HepG2 (cell line): ENCODE measurements around the gene SKP2. TPM values are rescaled to one million over a fixed set of nuclear protein-coding genes. Genes with fewer than 3 reads are reported as not detected.

Source experiments
- ATAC-seq: fragments of 200-7000 bp; cut with Tn5 transposase; 3 replicates; pipeline ENCODE4 v1.9.1; 2020; ENCODE audit warnings: mild to moderate bottlenecking, moderate library complexity
- BruUV-seq: library from RNA; stranded (reverse); fragments of 400-500 nt; replicated peaks from 2 replicates; lab custom pipeline; 2021; lab: Mats Ljungman, UMichigan
- CTCF ChIA-PET: fragments of 300-600 bp; formaldehyde crosslinking; extraction: SDS; loops from one replicate; lab custom pipeline; 2021; ENCODE audit warnings: low total read pairs, inconsistent platforms, low intra/inter-chr PET ratio; lab: Yijun Ruan, JAX
- POLR2A ChIA-PET: fragments of 350-600 bp; sonication (Branson Sonifier 250); formaldehyde crosslinking; loops from one replicate; lab custom pipeline; 2020; ENCODE audit warnings: antibody characterized with exemption, inconsistent platforms; lab: Yijun Ruan, JAX
- DNase-seq: peaks from one replicate; pipeline ENCODE4 v3.0.0-alpha.2; 2015; ENCODE audit warnings: low spot score
- FAIRE-seq: peaks from 3 replicates; lab custom pipeline; 2011; peaks lifted over from hg19 to GRCh38; lab: Jason Lieb, UNC
- H2AFZ ChIP-seq: one replicate; pipeline ENCODE4 v1.6.1; 2011; ENCODE audit warnings: low read length, inconsistent platforms
- H3K27ac ChIP-seq: fragments of 300-600 bp; 3 replicates; pipeline ENCODE4 v1.8.0; 2011; ENCODE audit warnings: mixed run types, mild to moderate bottlenecking, mixed read lengths, low read length, inconsistent platforms; ENCODE audit not compliant: insufficient read depth; ENCODE audit errors: extremely low read length
- H3K27me3 ChIP-seq, 2 experiments: fragments of 200-600 bp in 1 of 2; 2 replicates in 1 of 2; 3 replicates in 1 of 2; pipeline versions ENCODE4 v1.6.0 to v1.8.0; 2011; ENCODE audit warnings: low read length in 2 of 2, mild to moderate bottlenecking in 2 of 2, moderate library complexity in 2 of 2, inconsistent platforms in 1 of 2; ENCODE audit not compliant: insufficient read depth in 2 of 2, control insufficient read depth in 1 of 2
- H3K36me3 ChIP-seq, 2 experiments: fragments of 200-600 bp in 1 of 2; replicated peaks in 1 of 2; 2 replicates in 1 of 2; 3 replicates in 1 of 2; pipeline versions ENCODE4 v1.5.1 to v1.8.0; 2011; ENCODE audit warnings: low read length in 2 of 2, inconsistent platforms in 1 of 2; ENCODE audit not compliant: insufficient read depth in 2 of 2, control insufficient read depth in 1 of 2
- H3K4me1 ChIP-seq: 2 replicates; pipeline ENCODE4 v1.5.1; 2012; ENCODE audit warnings: low read length, inconsistent platforms; ENCODE audit not compliant: insufficient read depth
- H3K4me2 ChIP-seq: 2 replicates; pipeline ENCODE4 v1.6.0; 2011; ENCODE audit warnings: low read depth, low read length, inconsistent platforms
- H3K4me3 ChIP-seq, 3 experiments: fragments of 200-600 bp in 1 of 3; sonication (generic), shearing (Covaris generic) in 1 of 3; replicated peaks in 1 of 3; 2 replicates each; pipeline ENCODE4 v1.5.1; 2011 to 2016; ENCODE audit warnings: low read length in 3 of 3, inconsistent platforms in 2 of 3, low read depth in 2 of 3, mild to moderate bottlenecking in 2 of 3, control low read depth in 1 of 3, mixed read lengths in 1 of 3; ENCODE audit not compliant: insufficient read depth in 1 of 3
- H3K79me2 ChIP-seq: one replicate; pipeline ENCODE4 v1.6.1; 2011; ENCODE audit warnings: low read length, inconsistent platforms; ENCODE audit not compliant: insufficient read depth
- H3K9ac ChIP-seq: 2 replicates; pipeline ENCODE4 v1.6.0; 2011; ENCODE audit warnings: mild to moderate bottlenecking, low read depth, low read length, inconsistent platforms; ENCODE audit not compliant: insufficient read depth
- H3K9me3 ChIP-seq: 2 replicates; pipeline ENCODE4 v1.5.1; 2012; ENCODE audit warnings: mild to moderate bottlenecking, low read length
- H4K20me1 ChIP-seq: 2 replicates; pipeline ENCODE4 v1.6.0; 2011; ENCODE audit warnings: inconsistent platforms, mild to moderate bottlenecking, low read length, moderate library complexity; ENCODE audit not compliant: insufficient read depth
- MAFF ChIP-seq: IDR thresholded peaks from 2 replicates; pipeline ENCODE4 v1.6.1; 2011; ENCODE audit warnings: low read depth, low read length, improper control_type of control experiment
- MAFK ChIP-seq, 2 experiments: IDR thresholded peaks in 1 of 2; conservative IDR thresholded peaks in 1 of 2; 2 replicates each; pipeline ENCODE4 v1.6.1; 2011; ENCODE audit warnings: improper control_type of control experiment in 2 of 2, low read length in 2 of 2
- WGBS: methylation state at CpG from one replicate; pipeline ENCODE4 v1.1.6; 2017; ENCODE audit warnings: low lambda C conversion rate; 5-methylcytosine and 5-hydroxymethylcytosine counted together
- in situ Hi-C: cut with HindIII; loops from 2 replicates; pipeline ENCODE4 v1.10.0; 2017; ENCODE audit warnings: low pct_unique_long_range_greater_than_20kb; ENCODE audit not compliant: extremely low pct_ligation_motif_present
- intact Hi-C: fragments of 100-400 bp; cut with micrococcal nuclease; formaldehyde crosslinking; loops from one replicate; pipeline ENCODE4 v1.10.0; 2022; ENCODE audit not compliant: unreplicated experiment
- polyA plus RNA-seq, 8 experiments: library from polyadenylated mRNA; depleted of rRNA in 3 of 8; stranded (reverse) in 7 of 8; unstranded in 1 of 8; fragments of >200 nt; fragmentation: Illumina TruSeq in 4 of 8; extraction: Trizol in 4 of 8; gene quantifications; 2 replicates each; pipeline versions ENCODE4 v1.2.1 to v1.2.3, GENCODE V29; 2011 to 2016; ENCODE audit warnings: low read depth in 4 of 8, missing spikeins in 1 of 8, mixed read lengths in 1 of 8; ENCODE audit not compliant: insufficient read depth in 1 of 8
- total RNA-seq, 5 experiments: library from RNA; depleted of rRNA; stranded (reverse); fragments of >200 nt; fragmentation: Illumina TruSeq; extraction: Trizol; gene quantifications; 2 replicates each; pipeline ENCODE4 v1.2.3, GENCODE V29; 2016; ENCODE audit warnings: low read depth in 1 of 5
- TF ChIP-seq, protein P1 (sequence below): sonication (generic); formaldehyde crosslinking; IDR thresholded peaks from 2 replicates; pipeline ENCODE4 v1.5.0; 2020; ENCODE audit warnings: missing genetic modification reagents
- TF ChIP-seq, protein P2 (sequence below): IDR thresholded peaks from 2 replicates; pipeline ENCODE4 v1.6.1; 2018; ENCODE audit warnings: missing genetic modification reagents, mild to moderate bottlenecking, missing compliant biosample characterization

Gene SKP2
- total and polyA plus RNA-seq, 2 of the 13 experiments (the other 11 are each of a cell fraction or from before 2014, with no cell fraction given), result 29.6 to 84.1 TPM

DNA sequence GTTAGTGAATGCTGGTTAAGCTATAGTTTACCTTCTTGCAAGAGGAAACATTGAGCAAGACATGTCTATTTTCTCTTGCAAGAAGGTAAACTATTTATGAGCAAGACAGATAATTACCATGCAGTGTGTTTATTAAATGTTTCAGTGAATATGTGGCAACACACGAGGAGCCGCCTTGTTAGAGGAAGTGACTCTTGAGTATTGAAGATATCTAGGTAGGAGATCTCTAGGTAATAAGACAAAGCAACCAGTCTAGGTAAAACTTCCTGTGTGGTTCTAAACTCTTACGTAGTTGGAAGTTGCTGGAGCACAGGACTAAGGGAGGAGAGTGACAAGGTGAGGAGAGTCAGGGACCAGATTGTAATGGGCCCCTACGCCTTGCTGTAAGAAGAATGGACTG, 16.8 kb downstream of the SKP2 start (continued):
- TF ChIP-seq, protein P1, sequence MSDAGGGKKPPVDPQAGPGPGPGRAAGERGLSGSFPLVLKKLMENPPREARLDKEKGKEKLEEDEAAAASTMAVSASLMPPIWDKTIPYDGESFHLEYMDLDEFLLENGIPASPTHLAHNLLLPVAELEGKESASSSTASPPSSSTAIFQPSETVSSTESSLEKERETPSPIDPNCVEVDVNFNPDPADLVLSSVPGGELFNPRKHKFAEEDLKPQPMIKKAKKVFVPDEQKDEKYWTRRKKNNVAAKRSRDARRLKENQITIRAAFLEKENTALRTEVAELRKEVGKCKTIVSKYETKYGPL (CRISPR knock-in tag), result no peak

DNA sequence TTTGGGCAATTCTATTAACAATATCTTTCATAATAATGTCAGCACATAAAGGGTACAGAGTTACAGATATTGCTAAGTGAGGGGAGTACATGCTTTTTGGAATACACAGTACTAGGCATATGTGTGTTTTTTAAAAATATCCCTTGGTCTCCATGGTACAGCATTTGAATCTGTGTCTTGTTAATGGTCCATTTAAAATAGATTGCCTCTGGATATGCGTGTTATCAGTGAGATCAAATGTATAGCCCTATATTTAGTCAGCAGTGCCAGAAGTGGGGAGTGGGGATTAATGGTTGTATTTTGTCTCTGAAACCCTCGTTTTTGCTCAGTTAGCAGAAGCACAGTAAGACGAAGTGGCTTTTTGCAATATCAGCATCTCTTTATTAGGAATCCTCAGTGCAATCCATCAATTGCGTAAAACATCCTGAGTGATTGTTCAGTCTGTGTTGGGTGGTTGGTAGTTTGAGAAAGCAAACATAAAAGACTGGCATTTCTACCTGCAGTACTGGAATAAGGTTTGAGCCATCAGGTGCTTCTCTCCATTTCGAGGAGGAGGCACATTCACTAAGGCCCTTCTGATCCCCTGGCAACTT, 19.0 kb downstream of the SKP2 start:
- Histone ChIP-seq H3K4me1 (peaks cover 12% of the 10 kb centered on the region), H3K9me3 (no peaks in the 10 kb centered on the region), H3K27ac (no peak overlapping the region), H4K20me1 (no peaks in the 10 kb centered on the region), H3K36me3 (peaks cover 26 to 86% of the 10 kb centered on the region in 2 experiments), H3K9ac (no peak overlapping the region), H3K4me2 (no peak overlapping the region)
- ATAC-seq (no peak), FAIRE-seq (no peak), DNase-seq (no peak)
- BruUV-seq, result no TSS peak
- in situ Hi-C loops, result no loop called here
- intact Hi-C loops, result no loop called here
- POLR2A ChIA-PET, result no interaction called here
- WGBS, result 97% methylated on average over 5 of the region's 5 CpGs
- CTCF ChIA-PET, result no interaction called here
- peak; percentile 79 for TF ChIP-seq MAFF
- TF ChIP-seq, protein P2, sequence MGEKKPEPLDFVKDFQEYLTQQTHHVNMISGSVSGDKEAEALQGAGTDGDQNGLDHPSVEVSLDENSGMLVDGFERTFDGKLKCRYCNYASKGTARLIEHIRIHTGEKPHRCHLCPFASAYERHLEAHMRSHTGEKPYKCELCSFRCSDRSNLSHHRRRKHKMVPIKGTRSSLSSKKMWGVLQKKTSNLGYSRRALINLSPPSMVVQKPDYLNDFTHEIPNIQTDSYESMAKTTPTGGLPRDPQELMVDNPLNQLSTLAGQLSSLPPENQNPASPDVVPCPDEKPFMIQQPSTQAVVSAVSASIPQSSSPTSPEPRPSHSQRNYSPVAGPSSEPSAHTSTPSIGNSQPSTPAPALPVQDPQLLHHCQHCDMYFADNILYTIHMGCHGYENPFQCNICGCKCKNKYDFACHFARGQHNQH (CRISPR knock-in tag), result no peak
- peak; percentile 65 to 82 for TF ChIP-seq MAFK (conservative IDR thresholded peaks at IDR 0.05 in 1 of 2, IDR thresholded peaks at IDR 0.05 in 1 of 2; ENCODE audit: low read length in 2 of 2)
- TF ChIP-seq, all 625 proteins: peak for 2
- H3K27me3 ChIP-seq, result no peaks in the 10 kb centered on the region
- H3K79me2 ChIP-seq, result no peaks in the 10 kb centered on the region
- H3K4me3 ChIP-seq, result no peak overlapping the region
- H2AFZ ChIP-seq, result no peak overlapping the region
